AG08395 (cell line): ENCODE measurements around the gene PTTG1.

Experiments
- DNase-seq: peaks from one replicate; pipeline ENCODE4 v3.0.0; 2012; ENCODE audit warnings: mixed read lengths, low spot score

The PTTG1 gene

GRCh38 chr5:160421625-160422258 lies at the start of gene PTTG1:
Gene PTTG1, plus strand, starts transcription at chr5:160421855. Its CDS starts 458 bp downstream, at chr5:160422313.
- DNase-seq, result peak; percentile 93

- no peak for DNase-seq
These were observed 46.5 kb upstream of the PTTG1 start for GRCh38 chr5:160375166-160375565.

DNA sequence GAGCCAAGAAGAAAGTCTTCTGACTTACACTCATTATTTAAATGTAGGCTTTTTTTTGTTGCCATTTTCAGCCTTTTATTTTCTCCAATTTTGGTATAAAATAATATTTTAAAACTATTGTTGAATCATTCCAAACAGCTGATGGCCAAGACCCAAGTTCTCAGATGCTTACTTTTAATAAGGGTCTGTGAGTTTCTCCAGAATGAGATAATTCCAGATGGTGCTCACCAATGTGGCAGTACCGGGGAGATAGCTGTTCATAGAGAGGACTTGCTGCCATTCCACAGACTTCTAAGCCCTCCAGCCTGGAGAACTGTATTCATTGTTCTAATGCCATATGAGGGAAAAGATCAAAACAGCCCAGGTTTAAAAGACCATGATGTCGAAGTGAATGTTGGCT lies 46.0 kb upstream of the PTTG1 start:
- DNase-seq, result no peak

DNA sequence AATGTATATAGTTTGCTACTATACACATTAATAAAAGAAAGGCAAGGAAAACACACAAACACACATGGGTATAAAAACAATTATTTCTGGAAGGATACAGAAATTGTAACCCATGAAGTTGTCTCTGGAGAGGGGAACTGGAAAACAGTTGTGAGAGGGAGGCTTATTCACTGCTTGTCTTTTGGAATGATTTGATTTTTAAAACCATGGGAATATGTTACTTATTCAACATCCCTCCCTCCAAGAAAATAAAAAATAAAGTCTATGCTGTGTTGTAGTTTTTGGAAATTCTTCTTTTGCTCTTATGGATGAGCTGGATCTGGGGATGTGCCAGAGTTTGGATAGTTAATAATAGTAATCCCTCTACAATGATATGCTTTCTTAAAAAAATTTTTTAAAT lies 45.2 kb upstream of the PTTG1 start:
- no peak for DNase-seq

DNA sequence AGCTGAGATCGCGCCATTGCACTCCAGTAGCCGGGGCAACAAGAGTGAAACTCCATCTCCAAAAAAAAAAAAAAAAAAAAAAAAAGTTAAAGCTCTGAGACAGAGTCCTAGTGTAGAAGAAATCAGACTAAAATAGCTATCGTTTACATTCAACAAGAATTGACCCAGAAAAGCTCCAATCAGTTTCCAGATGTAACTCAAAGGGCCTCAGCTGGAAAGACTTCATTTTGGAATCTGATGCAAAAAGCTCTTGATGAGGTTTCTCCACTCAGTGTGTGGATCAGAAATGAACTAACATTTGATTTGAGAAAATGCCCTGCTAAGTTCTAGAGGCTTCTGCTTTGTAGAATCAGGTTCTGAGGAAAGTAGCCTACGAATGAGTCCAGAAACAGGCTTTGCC lies 44.0 kb upstream of the PTTG1 start:
- no peak for DNase-seq

DNA sequence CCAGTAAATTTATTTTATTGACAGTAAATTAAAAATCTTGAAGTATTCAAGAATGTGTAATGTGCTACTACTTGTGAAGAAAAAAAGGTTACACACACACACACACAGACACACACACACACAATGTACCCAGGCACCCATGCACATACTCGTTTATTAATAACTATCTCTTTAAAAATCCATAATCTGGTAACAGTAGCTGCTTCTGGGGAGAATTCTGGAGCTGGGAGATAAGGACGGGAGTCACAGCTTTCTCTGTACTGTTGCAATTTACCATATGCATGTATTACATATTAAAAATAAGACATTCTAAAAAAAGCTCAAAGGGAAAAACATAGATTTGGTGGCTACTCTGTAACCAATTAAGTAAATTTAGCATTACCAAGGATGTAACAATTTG lies 43.3 kb upstream of the PTTG1 start:
- no peak for DNase-seq

- no peak for DNase-seq
These were observed 42.1 kb upstream of the PTTG1 start for GRCh38 chr5:160379511-160379910.

- DNase-seq, result no peak
These were observed 41.6 kb upstream of the PTTG1 start for GRCh38 chr5:160380041-160380440.

- DNase-seq, result no peak
These were observed 39.3 kb upstream of the PTTG1 start for GRCh38 chr5:160382346-160382745.

DNA sequence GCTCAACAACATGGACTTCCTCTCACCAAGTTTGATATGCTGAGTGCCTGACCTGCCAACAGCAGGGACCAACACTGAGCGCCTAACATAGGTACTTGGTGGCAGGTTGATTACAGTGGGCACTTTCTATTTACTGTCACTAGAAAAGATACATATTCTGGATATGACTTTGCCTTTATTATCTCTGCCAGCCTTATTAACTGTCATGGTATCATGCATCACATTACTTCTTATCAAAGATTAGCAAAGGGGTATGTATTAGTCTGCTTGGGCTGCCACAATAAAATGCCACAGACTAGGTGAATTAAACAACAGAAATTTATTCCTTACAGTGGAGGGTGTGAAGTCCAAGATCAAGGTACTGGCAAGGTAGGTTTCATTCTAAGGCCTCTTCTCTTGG lies 37.0 kb upstream of the PTTG1 start:
- DNase-seq, result no peak

GRCh38 chr5:160385496-160385895 lies 36.2 kb upstream of the PTTG1 start:
- no peak for DNase-seq

DNA sequence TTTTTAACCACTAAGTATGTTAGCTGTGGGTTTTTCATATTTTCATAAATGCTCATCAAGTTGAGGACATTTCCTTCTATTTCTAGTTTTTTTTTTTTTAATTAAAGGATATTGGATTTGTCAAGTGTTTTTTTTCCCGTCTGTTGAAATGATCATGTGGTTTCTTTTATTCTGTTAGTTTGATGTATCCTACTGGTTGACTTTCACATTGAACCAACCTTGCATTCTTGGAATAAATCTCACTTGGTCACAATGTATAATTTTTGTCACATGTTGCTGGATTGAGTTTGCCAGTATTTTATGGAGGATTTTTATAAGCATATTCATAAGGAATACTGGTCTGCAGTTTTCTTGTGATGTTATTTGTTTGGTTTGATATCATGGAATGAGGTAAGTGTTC lies 34.2 kb upstream of the PTTG1 start:
- DNase-seq, result no peak

GRCh38 chr5:160390787-160391696 lies 30.6 kb upstream of the PTTG1 start:
- DNase-seq, result peak; percentile 34

- no peak for DNase-seq
These were observed 26.5 kb upstream of the PTTG1 start for GRCh38 chr5:160395111-160395510.

DNA sequence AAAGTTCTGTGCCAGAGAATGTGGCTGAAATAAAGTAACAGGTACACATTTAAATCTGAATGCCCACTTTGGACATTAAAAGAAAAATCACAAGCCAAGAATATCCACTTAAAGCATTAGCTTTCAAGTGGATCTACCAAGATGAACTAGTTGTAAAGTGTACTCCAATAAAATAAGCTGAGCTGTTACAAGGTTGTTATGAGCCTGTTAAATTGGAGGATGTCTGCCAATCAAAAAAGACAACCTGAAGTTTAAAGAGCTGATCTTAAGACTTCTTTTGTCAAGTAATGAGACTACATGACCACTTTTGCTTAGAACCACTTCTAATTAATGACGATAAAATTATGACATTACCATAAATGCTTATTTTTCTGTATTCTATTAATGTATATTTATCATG lies 24.2 kb upstream of the PTTG1 start:
- no peak for DNase-seq

- peak; percentile 6 for DNase-seq
These were observed 22.8 kb upstream of the PTTG1 start for GRCh38 chr5:160398806-160399205.

DNA sequence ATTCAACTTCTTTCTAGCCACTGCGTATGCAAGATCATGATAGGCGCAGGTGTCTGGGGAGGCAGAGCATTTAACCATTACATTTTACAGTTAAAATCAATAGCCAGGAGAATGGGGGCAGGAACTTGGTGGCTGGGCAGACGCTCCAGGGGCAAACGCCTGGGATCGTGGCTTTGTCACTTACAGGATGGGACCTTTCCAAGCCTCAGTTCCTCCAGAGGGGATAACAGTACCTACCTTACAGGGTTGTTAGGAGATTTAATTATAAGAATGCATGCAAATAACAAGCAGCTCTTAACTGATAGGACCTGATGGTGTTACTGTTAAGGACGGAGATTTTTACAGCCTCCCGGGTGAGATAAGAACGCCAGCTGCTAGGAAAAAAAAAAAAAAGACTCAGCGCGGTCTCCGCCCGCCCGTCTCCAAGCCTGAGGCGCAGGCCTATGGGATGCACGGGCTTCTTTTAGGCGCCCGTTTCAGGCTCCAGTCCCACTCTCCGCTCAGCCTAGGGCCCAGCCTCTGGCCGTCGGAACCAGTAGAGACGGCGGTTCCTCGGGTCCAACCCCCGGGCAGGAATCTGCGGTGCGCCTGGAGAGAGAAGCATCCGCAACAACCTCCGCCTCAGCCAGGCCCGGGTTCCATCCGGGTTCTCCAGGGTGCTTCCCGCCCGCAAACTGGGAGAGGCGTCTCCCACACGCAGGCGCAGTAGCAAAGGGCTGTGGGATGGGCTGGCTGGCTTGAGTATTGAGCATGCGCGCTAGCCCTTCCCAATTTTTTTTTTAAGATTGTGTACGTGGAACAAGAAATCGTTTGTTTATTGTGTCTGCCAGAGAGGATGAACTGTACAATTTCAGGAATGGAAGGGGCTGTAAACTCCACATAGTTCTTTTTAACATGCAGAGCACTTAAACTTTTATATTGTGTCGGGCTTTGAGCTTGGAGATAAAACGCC lies 22.0 kb upstream of the PTTG1 start, which contains the start of gene FAM200C:
FAM200C (minus strand) TSS at position 653 of the 952 bp plus-strand sequence. CDS start 4,564 bp downstream, outside the sequence.
- DNase-seq, result peak; percentile 100

DNA sequence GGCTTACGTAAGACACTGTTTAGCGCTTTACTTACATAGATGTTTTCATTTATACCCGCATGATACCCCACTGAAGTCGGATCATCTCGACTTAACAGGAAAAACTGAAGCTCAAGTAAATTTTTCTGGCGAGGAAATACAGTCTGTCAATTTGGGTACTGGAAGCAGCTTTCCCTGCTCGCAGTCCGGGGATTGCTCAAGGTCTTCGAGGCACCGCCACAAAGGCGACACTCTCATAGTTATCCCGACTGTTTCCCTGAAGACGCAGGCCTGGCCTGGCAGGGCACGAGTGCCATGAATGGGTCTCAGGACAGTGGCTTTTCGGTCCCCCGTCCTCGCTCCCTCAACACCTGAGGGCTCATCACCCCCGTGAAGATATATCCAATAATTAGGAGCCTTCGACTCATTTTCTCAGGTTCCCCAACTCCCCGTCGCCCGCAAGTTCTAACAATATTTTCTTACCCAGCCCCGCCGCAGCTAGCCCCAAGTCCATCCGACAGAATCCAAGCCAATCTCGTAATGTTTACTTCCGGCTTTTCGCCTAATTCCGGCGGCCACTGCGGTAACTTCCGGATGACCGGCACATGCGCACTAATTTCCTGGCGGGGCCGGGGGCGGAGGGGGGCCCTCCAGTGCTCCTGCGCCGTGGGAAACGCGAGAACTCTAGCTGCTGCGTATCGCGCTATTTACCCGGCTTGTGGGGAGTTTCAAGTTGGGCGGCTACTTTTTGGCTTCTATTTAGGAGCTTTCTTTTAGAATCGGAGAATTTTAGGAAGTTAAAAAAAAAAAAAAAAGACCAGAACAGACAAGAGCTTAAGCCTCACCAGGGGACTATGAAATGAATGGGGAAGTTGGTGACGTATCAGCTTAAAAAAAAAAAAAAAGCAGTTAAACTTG lies 2.8 kb upstream of the PTTG1 start, which contains the start of gene SLU7:
SLU7 (minus strand) TSS at position 521 of the 897 bp plus-strand sequence. CDS start 3,787 bp downstream, outside the sequence.
- DNase-seq, result peak; percentile 98

DNA sequence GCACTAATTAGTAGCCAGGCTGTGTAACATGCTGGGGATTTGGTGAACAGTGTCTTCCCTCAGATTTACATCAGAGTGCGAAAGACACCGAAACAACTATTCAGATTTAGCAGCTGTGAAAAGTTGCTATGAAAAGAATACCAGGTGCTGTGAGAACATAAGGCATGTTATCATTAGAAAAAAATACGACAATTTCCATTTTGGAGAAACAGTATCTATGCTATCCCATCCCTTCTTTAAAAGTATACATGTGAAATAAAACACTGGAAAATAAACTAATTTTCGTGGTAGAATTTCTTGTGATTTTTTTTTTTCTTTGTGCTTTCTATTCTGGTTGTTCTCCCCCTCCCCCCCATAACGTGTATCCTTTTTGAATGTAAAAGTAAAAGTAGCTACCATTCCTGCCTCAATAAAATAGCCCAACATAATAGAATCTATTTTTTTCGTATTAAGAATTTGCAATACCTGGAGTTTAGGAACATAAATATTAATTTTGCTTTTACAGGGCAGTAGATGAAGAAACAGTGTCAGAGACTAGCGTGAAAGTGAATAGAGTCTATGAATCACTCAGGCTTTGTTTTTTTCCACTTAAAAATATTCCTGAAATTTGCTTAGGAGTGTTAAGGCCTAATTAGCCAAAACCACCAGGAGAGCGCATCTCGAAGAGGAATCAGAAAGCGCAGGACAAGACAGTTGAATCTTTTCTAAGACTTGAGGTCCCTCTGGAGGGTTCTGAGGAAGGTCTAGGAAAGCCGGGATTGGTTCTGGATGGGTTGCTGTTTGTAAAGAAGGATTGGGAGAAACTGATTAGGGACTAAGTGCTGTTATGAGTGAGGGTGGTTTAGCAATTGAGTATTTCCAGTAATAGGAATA lies 2.0 kb upstream of the PTTG1 start:
- DNase-seq, result no peak

- DNase-seq, result no peak
These were observed 1.4 kb upstream of the PTTG1 start for GRCh38 chr5:160420331-160420610.
